IPS DF 4.7 (cell line): ENCODE results near the gene BHLHE23.

Experiments
- DNase-seq: peaks from one replicate; pipeline ENCODE4 v3.0.0-alpha.2; 2013; ENCODE audit warnings: low spot score; ENCODE audit errors: extremely low read depth

BHLHE23 gene

DNA sequence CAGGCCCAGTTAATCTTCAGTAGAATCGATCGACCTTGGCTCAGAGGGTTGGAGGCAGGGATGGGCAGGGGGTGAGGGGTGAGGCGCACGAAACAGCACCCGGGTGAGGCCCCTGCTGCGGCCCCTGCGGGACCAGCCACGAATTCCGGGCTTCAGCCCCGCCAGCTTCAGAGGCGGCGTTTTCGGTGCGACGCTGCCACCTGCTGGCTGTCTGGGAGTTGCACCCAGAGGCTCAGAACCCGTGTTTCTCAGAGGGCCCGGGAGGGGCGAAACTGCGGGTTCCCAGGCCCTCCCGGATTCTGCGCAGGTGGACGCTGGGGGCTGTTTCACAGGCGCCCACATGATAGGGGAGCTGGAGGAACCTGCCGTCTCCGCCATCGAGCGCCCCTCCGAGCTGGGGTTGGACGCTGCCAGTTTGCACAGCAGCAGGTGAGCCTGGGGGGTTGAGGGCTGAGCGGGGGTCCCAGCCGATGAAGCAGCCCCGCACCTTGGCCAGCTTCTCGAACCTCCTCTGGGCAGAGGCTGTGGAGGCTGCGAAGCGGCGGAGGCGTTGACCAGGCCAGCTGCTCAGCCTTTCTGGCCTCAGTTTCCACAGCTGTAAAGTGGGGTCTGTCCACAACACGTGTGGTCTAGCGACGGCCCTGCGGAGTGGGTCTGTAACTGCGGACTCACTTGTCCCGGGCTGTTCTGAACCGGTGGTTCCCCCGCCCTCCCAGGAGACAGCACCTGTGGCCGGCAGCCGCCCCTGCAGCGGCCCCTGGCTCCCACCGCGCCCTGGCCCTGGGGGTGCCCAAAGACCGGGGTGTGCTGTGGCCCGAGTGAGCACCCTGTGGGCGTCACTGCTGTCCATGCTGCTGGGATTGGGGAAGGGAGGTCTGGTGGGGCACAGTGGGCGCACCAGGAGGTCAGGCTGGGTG is 2.5 kb upstream of the BHLHE23 start:
- no peak for DNase-seq

DNA sequence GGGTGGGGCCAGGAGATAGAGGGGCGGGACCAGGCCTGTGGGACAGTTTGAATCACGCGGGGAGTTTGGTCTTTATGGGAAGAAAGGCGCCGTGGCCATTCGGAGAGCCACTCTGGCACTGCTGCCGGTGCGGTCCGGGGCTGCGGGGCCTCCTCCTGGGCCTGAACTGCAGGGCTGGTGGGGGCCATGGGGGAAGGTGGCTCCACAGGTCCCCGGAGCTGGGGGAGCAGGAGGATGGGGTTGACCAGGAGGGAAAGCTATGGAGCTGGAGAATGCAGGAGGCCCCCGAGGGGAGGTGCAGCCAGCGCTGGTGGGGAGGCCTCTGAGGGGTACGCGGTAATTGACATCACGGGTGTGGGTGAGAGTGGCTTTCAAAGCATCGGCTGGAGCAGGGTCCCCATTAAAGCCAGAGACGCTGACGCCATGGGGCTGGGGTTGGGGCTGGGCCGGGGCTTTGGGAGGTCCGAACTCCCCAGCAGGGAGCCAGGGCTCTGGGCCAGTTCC is 1.8 kb upstream of the BHLHE23 start:
- no peak for DNase-seq

DNA sequence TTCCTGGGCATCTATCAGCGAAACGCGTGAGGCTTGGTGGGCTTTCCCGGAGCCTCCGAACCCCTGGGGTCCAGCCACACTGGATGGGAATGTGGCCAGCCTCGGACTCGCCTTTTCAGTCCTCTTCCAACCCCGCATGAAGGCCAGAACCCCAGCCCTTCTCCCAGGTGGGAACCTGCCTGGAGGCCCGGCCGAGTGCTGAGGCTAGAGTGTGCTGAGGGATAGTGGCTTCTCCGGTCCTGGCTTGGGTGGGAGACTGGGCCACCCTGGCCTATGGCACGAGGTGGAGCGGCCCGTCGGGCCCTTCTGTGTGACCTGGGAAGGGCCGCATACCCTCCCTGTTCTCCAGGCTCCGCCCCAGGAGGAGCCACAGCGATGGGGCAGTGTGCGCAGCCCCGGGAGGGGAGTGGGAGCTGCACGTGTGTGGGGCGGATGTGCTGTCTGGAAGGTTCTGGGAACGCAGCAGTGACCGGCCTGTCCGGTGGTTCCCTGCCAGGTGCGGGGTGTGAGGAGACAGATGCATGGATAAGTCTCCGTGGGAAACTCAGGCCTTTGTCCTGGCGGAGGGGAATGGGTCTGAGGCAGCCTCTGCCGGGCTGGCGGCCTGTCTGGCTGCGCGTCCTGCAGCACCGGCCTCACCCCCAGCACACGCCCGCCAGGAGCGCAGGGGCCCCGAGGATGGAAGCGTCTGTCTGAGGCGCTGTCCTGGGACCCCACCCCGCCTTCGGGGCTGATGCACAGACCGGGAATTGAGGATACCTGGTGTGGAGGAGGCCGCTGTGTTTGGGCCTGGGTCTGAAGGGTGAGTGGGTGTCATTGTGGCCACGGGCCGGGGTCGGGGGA is 1.1 kb upstream of the BHLHE23 start:
- no peak for DNase-seq

DNA sequence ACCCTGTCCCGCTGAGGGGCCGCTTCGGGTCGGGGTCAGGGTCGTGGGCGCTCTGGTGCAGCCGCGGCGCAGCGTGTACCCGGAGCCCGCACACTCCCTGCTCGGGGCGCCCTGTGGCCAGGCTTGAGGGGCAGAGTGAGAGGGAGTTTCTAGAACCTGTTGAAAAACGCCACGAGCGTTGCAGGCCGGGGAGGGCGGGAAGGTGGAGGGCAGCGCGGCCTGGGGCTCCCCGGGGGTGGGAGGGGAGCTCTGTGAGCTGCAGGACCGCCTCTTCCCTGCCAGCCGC is 539 bp upstream of the BHLHE23 start:
- DNase-seq, result no peak

DNA sequence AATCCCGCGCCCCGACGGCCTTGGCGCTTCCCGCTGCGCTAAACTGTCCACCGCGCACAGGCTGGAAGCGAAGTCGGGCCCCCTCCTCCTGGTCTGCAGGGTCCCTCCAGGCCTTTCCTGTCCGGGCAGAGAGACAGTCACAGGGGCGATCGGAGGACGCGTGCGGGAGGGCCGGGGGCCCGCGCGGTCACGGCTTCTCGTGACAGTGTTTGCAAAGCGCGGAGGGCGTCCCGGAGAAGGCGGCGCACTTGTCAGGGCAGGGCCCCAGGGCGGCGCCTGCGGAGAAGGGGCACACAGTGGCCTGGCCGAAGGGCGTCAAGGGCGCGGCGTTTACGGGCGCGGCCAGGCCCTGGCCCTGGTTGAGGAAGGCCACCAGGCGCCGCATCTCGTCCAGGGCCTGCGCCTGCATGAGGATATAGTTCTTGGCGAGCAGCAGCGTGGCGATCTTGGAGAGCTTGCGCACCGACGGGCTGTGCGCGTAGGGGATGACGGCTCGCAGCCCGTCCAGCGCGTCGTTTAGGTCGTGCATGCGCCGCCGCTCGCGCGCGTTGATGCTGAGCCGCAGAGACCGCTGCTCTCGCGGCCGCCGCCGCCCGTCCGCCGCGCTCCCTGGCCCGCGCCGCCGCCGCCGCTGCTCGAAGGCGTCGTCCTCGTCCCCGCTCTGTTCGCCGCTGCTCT is 763 bp downstream of the BHLHE23 start:
- DNase-seq, result no peak

DNA sequence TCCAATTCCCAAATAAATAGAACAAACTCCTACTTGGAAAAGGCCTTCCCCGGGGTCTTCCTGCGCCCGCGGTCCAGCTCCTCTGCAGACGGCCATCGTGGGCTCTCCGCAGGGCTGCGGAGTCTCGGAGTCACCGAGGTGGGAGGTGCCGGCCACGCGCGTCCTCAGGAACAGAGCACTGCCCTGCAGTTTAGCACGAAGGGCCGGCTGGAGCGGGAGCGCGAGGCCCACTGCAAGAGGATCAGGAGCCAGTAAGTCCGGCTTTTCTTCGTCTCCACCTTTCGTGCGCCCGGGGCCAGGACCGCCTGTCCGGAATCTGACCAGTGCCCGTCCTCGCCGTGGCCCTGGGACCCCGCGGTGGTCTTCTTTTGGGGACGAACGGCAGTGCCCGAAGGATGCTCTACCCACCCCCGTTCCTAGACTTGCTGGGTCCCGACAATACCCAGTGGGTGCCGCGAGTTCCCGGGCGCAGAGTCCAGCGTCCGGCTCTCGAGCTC is 1.4 kb downstream of the BHLHE23 start:
- DNase-seq, result no peak

DNA sequence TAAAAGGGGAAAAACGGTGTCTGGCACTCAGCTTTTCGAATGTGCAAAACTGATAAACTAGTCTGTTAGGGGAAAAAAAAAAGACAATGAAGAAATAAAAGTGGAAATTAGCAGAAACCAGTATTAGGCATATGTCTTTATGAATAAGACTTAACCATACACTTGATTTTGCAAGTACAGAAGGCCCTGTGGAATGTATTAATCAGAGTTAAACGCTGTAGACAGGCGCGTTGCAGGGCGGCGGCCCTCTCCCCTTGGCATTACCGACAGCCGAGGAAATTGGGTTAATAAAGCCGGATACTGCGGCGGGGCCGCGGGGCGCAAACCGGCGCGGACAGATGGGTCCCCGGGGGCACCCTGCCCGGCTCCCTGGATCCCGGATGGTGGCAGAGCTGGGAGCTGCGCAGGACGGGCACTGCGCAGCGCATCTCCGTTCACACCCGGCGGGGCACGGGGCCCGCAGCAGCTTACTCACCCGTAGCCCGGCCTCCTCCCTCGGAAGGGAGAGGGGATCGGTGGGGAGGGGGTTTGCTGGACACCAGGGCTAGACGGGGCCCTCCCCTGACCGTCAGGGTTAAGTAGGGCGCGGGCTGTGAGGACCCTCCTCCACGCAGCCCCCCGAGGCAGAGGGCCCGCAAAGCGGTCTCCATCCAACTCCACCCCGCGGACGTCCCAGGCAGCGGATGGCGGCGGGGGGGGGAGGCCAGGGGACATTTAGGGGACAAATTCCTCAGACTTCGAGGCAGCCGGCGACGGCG is 2.0 kb downstream of the BHLHE23 start:
- no peak for DNase-seq

DNA sequence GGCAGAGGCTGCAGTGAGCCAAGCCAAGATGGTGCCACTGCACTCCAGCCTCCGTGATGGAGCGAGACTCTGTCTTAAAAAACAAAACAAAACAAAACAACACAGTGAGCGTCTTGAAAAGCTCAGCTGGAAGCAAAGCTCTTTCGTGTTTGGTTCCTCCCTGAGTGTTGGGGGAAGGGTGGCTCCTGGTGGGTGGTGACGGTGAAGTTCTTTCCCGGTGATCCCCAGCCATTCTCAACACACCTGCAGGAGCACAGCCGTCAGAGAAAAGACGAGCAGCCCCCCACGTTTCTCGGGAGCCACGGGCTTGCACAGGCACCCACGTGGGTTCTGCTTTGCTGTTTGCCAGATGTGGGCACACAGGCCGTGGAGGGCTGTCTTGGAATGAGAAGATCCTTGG is 3.2 kb downstream of the BHLHE23 start:
- no peak for DNase-seq

DNA sequence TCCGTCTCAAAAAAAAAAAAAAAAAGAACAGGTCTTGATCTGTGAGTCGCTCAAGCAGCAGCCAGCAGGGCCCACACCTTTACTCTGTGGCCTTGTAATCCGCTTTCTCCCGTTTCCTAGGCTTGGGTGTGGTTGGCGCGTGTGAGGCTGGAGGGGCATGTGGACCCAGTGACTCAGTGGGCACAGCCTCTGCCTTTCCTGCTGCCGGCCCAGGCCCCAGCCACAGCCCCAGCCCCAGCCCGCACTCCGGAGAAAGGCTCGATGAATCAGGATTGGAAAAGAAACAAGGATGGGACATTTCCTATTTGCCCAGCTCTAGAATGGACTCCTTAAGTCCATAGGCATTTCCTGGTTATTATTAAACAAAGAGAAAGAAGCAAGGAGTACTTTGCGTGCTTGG is 4.3 kb downstream of the BHLHE23 start:
- no peak for DNase-seq

DNA sequence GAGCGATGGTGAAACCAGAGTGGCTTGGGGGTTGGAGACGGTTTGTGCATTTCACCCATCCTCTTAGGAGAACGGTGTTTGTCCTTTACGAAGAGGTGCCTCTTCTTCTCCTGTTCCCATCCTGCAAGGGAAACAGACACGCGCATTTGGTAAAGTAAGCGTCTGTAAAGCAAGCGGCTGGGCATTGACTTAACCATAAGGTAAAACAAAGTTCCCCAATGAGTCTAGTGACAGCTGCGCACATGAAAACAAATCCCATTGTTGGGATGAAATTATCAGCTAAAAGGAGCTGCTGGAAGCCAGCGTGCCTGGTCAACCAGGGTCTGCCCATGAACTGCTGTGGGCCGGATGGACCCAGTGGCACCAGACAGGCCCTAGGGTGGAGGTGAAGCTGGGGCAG is 5.8 kb downstream of the BHLHE23 start:
- no peak for DNase-seq

DNA sequence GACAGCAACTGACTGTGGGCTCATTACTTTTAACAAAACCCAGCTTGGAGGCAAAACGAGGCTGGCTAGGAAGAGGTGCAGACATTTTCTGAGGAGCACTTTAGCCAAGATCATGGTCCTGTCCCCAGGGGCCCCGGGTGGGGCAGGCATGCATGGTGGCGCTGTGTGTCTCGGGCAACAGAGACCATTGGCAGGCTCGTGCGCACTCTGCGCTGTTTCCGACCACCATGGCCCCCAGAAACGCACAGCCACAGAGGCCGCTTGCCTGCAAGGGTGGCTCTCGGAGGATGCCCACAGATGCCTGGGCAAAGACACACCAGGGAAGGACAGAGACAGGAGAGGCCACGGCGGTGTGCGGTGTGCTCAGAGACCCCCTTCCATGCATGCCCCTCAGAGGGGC is 6.7 kb downstream of the BHLHE23 start:
- DNase-seq, result no peak

DNA sequence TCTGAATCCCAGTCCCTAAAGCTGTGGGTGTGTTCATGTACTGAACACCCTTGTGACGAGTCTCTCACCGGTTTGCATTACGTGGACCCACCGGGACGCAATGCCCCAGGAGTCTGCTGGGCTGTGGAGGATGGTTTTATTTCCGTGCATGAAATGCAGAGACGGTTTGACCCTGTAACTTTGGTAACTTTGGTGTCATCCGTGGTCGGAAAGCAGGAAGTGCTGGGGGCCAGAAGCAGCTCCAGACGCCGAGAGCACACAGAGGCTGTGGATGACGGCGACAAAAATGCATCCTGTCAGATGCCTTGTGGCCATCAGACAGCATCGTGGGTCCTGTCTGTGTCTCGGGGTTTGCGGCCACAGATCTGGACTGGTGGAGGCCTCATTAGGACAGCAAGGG is 7.2 kb downstream of the BHLHE23 start:
- no peak for DNase-seq

DNA sequence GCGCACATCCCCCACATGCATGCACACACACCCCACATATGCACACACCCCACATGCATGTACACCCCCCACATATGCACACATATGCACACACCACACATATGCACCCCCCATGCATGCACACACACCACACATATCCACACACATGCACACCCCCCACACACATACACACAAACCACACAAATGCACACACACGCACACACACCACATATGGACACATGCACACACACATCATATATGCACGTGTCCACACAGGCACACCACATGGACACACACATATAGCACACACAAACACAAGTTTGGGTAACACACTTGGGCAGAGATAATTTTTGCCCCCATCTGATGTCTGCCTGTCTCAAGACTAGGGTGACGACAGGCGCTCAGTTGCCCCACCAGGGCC is 8.3 kb downstream of the BHLHE23 start:
- no peak for DNase-seq

DNA sequence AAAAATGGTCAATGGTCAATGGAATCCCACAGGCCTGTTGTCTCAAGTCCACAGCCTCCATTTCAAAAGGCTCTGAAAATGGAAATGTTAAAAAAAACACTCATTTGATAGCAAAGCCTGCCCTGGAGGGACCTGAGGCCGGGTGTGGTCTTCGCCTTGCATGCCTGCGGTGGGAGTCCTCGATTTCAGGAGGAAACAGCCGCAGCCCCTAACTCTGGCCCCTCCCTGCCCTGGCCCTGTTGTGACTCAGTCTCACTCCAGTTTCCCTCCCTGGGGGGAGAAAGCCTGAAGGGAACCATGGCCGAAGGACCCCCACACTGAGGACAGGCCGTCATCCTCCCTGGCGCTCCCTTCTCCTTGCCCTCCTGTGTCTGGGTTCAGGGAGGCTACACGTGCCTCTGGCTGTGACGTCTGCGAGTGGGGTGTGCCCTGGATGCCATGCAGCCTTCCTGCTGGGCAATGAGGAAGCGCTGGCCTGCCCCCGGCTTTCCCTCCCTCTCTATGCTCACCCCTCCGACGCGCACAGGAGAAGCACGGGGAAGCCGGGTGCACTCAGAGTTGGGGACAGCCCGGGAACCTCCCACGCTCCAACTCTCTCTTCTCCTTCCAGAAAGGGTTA is 9.2 kb downstream of the BHLHE23 start:
- DNase-seq, result no peak

DNA sequence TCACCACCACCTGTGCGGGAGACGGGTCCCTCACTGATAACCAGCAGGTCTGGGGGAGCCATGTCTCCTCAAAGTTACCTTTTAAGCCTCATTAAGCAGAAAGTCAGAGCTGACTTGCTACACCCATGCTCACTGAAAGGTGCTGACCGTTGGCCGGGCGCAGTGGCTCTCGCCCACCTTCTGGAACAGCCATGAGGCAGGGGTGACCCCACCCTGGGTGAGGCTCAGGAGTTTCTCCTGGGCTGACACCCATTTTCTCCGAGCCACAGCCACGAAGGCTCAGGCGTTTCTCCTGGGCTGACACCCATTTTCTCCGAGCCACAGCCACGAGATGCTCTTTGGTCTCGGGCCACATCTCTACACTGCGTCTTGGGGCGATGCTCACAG is 10.2 kb downstream of the BHLHE23 start:
- no peak for DNase-seq

DNA sequence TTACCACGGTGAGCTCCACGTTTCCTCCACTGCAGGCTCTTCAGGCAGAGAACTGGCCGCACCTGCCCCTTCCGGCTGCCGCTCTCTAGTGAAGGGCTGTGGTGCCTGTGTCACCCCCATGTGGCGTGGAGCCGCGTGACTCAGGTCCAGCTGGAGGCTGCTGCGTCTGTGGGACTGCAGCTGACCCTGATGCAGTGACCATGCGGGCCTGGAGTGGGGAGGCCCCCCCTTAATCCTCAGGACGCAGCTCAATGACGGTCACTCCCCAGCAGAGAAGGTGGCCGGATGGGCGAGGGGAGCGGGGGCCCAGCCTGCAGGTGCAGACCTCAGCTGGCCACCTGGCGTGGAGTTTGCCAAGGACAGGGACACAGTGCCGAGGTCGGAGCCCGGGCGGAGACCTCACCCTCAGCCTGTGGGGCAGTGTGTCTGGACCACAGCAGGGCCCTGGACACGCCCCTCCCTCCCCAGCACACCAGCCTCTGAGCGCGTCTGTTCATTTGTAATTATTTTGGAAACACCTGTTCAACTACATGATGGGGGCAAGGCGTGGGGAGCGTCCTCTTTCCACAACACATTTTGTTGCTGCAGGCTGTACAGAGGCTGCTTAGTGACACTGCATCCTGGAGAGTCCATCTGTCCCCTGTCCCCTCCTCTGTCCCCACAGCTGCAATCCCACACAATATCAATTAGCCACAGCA is 10.7 kb downstream of the BHLHE23 start:
- no peak for DNase-seq

DNA sequence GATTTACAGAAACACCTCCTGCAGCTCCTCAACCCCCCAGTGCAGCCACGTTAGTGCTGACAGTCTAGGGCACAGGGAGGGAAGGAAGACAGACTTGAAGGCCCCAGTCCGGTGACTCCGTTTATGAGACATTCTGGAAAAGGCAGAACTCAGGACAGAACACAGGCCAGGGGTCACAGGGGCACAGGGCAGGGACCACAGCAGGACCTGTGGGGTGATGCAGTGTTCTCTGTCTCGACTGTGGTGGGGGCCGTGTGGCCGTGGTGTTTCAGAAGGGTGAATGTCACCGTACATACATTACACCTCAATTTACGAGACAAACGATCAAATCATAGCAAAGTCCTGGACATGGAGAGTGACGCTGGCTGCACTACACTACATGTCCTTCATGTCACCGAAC is 11.3 kb downstream of the BHLHE23 start:
- no peak for DNase-seq

DNA sequence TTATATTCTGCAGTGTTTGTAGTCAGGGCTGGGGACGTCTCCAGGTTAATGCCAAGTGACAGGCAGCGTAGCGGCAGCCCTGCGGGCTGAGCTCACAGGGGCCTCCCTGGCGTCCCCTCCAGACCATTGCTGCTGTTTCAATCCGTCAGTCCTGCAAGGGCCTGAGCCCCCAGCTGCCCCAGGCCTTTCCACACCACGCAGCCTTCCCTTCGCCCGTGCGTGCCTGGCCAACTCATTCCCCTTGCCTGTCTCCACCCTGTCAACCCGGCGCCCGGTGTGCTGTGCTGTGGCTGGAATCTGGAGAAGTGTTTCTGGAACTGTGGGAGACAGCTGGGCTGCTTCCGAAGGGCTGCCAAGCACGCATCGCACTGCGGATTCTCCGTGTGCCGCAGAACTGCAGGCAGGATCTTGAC is 11.9 kb downstream of the BHLHE23 start:
- DNase-seq, result no peak

DNA sequence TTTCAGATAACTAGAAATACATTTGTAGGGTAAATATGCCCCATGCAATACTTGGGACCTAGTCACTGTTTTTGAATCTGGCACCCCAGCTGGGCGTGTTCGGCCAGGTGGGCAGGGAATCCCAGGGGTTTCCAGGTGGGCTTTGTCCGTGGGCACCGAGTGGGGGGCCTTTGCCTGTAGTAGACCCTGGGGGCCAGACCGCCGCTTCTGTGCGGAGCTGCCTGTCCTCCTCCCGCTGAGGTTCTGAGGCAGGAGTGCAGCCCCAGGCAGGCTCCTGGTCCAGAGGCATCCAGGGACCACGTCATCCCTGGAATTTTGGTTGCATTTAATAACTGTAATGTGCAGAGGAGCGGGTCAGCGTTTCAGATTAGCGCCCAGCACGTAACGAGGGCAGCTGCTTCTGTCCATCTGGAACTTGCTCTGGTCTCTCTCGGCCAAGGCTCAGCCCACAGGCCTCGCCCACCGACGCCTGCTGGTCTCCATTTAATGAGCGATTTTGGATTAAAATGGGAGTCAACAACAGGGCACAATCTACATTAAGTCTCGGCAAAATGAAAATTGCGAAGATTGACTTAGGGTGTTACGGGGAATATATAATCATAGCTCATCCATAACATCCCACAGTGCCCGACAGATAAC is 12.8 kb downstream of the BHLHE23 start:
- no peak for DNase-seq

DNA sequence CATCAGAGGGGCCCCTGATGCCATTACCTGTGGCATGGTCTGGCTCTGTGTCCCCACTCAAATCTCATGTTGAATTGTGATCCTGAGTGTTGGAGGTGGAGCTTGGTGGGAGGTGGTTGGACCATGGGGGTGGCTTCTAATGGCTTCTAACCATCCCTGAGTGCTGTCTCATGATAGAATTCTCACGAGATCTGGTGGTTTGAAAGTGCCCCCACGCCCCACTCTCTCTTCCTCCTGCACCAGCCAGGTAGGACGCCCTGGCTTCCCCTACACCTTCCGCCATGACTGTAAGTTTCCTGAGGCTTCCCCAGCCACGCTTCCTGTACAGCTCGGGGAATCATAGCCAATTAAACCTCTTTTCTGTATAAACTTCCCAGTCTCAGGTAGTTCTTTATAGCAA is 14.9 kb downstream of the BHLHE23 start:
- no peak for DNase-seq
